ENCODE results near the gene GPC4. TPM values are rescaled to one million over a fixed set of nuclear protein-coding genes. Genes with fewer than 3 reads are reported as not detected.

The GPC4 gene
- total RNA-seq, 2 donors from 2014 or later: 21.3 to 28.4 TPM

- ATAC-seq (ENCODE audit: insufficient number of reproducible peaks, low FRiP score, low read depth) (no peak), DNase-seq (ENCODE audit: low spot score) (no peak)
- Histone ChIP-seq H3K27ac (peak overlapping the region in 1 of 2 donors; percentile 49), H3K4me1 (ENCODE audit: control insufficient read depth in 1 of 2, low read depth in 2 of 2) (peaks cover 0 to 12% of the 10 kb centered on the region in 2 donors), H3K4me3 (peak overlapping the region; percentile 46), H3K9me3 (no peaks in the 10 kb centered on the region), H3K36me3 (no peaks in the 10 kb centered on the region), H3K27me3 (replicated peaks; ENCODE audit: insufficient read depth) (no peaks in the 10 kb centered on the region)
- TF ChIP-seq CTCF (IDR thresholded peaks at IDR 0.05): no peak
These were observed 107.4 kb downstream of the GPC4 start for GRCh38 chrX:133307637-133308498.

- Histone ChIP-seq H3K36me3 (no peaks in the 10 kb centered on the region), H3K27ac (no peak overlapping the region), H3K27me3 (replicated peaks; ENCODE audit: insufficient read depth) (no peaks in the 10 kb centered on the region), H3K4me1 (ENCODE audit: control insufficient read depth in 1 of 2, low read depth in 2 of 2) (peaks cover 0 to 12% of the 10 kb centered on the region in 2 donors), H3K4me3 (no peak overlapping the region), H3K9me3 (no peaks in the 10 kb centered on the region)
- DNase-seq (ENCODE audit: low spot score): no peak
- ATAC-seq (ENCODE audit: insufficient number of reproducible peaks, low FRiP score, low read depth): no peak
- no peak for TF ChIP-seq CTCF (IDR thresholded peaks at IDR 0.05)
These were observed 108.2 kb downstream of the GPC4 start for GRCh38 chrX:133307094-133307493.

- no peaks in the 10 kb centered on the region for H3K27me3 ChIP-seq (replicated peaks; ENCODE audit: insufficient read depth)
- peaks cover 0 to 12% of the 10 kb centered on the region in 2 donors for H3K4me1 ChIP-seq (ENCODE audit: control insufficient read depth in 1 of 2, low read depth in 2 of 2)
- H3K9me3 ChIP-seq: no peaks in the 10 kb centered on the region
- no peak for TF ChIP-seq CTCF (IDR thresholded peaks at IDR 0.05)
- H3K36me3 ChIP-seq: no peaks in the 10 kb centered on the region
- no peak for DNase-seq (ENCODE audit: low spot score)
- H3K4me3 ChIP-seq: no peak overlapping the region
- H3K27ac ChIP-seq: no peak overlapping the region
- no peak for ATAC-seq (ENCODE audit: insufficient number of reproducible peaks, low FRiP score, low read depth)
These were observed 109.0 kb downstream of the GPC4 start for GRCh38 chrX:133306316-133306715.

GRCh38 chrX:133305348-133305747 is 109.9 kb downstream of the GPC4 start:
- H3K27me3 ChIP-seq (replicated peaks; ENCODE audit: insufficient read depth): no peaks in the 10 kb centered on the region
- no peak overlapping the region for H3K4me3 ChIP-seq
- peaks cover 0 to 19% of the 10 kb centered on the region in 2 donors for H3K4me1 ChIP-seq (ENCODE audit: control insufficient read depth in 1 of 2, low read depth in 2 of 2)
- H3K36me3 ChIP-seq: no peaks in the 10 kb centered on the region
- H3K9me3 ChIP-seq: no peaks in the 10 kb centered on the region
- DNase-seq (ENCODE audit: low spot score) (no peak), ATAC-seq (ENCODE audit: insufficient number of reproducible peaks, low FRiP score, low read depth) (no peak)
- H3K27ac ChIP-seq: no peak overlapping the region
- no peak for TF ChIP-seq CTCF (IDR thresholded peaks at IDR 0.05)

- DNase-seq (ENCODE audit: low spot score) (no peak), ATAC-seq (ENCODE audit: insufficient number of reproducible peaks, low FRiP score, low read depth) (no peak)
- Histone ChIP-seq H3K36me3 (no peaks in the 10 kb centered on the region), H3K9me3 (no peaks in the 10 kb centered on the region), H3K4me1 (ENCODE audit: control insufficient read depth in 1 of 2, low read depth in 2 of 2) (peaks cover 0 to 17% of the 10 kb centered on the region in 2 donors), H3K4me3 (no peak overlapping the region), H3K27me3 (replicated peaks; ENCODE audit: insufficient read depth) (no peaks in the 10 kb centered on the region), H3K27ac (no peak overlapping the region)
- no peak for TF ChIP-seq CTCF (IDR thresholded peaks at IDR 0.05)
These were observed 112.4 kb downstream of the GPC4 start for GRCh38 chrX:133302775-133303445.

Data from thoracic aorta (tissue), 2 donors.